GM19025 (cell line): ENCODE measurements around the gene CACNB1.
"Not testable (repeated sequence)": the region's sequence is repeated elsewhere in the genome, so short reads cannot be mapped to it uniquely, and the experiment has no call there.

Source experiments
- ATAC-seq: cut with Tn5 transposase; IDR thresholded peaks from one replicate; pipeline ENCODE4 v1.9.1; 2021; ENCODE audit warnings: mild to moderate bottlenecking, low read depth, moderate library complexity; ENCODE audit not compliant: unreplicated experiment

The CACNB1 gene

GRCh38 chr17:39129544-39129943, 67.9 kb downstream of the CACNB1 start:
- not testable (repeated sequence) for ATAC-seq

- no peak for ATAC-seq
Measured at GRCh38 chr17:39126436-39126835, 71.0 kb downstream of the CACNB1 start.

- ATAC-seq = no peak
Measured at GRCh38 chr17:39125143-39125875, 72.2 kb downstream of the CACNB1 start.

- no peak for ATAC-seq
Measured at GRCh38 chr17:39123627-39124026, 73.8 kb downstream of the CACNB1 start.
